Activated gamma-delta T cell (primary cell): ENCODE data around the gene CFAP92.

Experiments
- DNase-seq: peaks from one replicate; lab custom pipeline; 2025; lab: John Stamatoyannopoulos, UW

The CFAP92 gene

DNA sequence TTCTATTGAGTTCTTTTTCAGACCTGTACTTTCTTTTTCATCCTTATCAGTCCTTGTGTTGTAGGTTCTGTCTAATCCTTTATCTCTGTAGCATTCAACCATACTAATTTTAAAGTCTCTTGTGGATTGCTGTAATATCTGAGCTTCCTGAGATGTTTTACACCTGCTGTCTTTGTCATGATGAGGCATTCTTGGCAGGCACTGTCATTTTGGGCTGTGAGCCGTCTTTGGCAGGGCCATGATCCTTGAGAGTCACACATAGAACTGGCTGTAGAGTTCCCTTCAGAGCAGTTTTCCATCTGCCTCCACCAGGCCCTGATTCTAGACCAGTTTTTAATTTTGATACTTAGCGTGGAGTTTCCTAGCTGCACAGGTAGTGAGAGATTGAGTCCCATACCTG lies 13.9 kb upstream of the CFAP92 start:
- no peak for DNase-seq

DNA sequence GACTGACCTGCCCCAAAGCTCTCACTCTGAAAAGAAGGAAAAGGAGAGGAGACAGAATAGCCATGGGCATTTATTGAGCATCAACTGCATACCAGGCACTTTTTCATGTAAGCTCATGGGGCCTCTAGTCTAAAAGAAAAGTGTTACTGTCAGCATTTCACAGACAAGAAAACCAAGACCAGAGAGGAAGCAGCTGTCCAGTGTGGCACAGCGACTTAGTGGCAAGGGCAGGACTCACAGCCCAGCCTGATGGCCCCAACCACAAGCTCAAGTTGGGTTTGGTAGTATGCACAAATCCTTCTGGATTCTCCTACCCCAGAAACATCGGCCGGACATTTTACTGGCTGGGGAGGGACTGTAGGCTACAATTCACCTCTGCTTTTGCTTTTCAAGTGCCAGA lies 13.0 kb upstream of the CFAP92 start:
- DNase-seq, result no peak

DNA sequence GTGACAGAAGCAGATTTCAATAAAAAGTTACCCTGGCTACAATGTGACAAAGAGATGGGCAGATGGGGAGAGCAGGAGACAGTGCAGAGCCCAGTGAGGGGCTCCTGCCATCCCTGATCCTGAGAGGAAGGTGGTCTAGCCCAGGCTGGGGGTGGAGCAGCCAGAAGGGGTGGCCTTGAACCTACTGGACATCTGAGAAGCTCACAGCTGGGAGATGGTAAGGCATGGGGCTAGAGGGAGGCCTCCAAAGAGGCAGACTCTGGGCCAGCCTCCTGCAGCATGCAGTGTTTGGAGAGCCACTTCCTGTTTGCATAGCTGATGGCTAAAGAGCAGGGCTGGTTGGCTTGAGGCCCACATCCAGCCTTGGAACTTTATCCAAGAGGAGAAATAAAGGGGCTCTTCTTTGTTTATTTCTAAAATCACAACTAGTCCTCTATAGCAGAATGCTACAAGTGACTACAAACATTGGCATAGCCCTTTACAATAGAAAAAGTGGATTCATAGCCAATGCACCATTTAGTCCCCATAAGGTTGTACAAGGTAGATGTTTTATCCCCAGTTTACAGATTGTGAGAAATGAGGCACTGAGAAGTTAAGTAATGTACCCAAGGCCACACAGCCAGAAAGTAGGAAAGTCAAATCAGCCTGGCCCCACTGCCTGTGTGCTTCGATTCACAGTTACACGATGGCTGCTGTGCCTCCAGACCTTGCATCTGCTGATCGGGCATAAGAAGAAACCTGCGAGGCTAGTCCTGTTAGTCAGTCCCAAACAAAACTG lies 11.8 kb upstream of the CFAP92 start:
- DNase-seq, result no peak

DNA sequence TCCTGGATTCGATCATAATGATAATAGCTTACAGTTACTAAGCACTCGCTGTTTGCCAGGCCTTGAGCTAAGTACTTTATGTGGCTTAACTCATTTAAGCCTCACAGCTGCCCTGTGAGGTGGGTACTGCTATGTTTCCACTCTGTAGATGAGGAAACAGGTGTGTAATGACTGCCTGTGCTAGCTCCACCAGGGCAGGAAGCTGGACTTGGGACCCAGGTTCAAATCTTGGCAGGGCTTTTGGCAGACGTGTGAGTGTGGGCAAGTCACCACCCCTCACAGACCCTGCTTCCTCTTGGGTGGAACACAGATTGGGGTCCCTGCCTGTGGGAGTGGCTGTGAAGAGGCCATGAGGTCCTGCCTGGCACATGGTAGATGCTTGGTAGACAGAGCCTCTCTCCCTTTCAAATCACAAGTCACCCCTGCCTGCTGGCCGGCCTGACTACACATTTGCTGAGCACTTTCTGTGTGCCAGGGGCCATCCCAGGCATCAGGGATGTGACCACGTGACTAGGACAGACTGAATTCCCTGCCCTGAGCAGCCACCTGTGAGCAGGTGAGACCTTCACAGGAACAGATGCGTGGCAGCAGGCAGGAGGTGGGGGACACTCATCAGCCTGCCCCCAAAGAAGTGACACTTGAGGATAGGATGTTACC lies 10.9 kb upstream of the CFAP92 start:
- DNase-seq, result no peak

DNA sequence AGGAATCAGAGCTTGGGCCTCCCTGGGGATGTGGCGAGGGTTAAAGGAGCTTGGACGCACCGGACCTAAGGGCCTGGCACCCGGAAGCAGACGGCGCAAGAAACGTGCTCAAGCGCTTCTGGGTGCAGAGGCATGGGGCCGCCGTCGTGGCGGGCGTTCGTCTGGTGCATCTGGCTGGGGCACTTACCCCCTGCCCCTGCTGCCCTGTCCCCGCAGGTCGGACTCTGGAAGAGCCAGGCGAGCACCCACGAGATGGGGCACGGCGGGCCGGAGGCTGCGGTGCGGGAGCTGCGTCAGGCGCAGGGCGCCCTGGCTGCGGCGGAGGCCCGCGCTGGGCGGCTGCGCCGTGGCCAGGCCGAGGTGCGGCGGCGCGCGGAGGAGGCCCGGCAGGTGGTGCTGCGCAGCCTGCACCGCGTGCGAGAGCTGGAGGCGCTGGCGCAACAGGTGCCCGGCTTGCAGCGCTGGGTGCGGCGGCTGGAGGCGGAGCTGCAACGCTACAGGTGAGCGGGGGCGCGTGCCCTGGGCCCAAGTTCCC lies 9.8 kb upstream of the CFAP92 start:
- DNase-seq, result peak; percentile 21

DNA sequence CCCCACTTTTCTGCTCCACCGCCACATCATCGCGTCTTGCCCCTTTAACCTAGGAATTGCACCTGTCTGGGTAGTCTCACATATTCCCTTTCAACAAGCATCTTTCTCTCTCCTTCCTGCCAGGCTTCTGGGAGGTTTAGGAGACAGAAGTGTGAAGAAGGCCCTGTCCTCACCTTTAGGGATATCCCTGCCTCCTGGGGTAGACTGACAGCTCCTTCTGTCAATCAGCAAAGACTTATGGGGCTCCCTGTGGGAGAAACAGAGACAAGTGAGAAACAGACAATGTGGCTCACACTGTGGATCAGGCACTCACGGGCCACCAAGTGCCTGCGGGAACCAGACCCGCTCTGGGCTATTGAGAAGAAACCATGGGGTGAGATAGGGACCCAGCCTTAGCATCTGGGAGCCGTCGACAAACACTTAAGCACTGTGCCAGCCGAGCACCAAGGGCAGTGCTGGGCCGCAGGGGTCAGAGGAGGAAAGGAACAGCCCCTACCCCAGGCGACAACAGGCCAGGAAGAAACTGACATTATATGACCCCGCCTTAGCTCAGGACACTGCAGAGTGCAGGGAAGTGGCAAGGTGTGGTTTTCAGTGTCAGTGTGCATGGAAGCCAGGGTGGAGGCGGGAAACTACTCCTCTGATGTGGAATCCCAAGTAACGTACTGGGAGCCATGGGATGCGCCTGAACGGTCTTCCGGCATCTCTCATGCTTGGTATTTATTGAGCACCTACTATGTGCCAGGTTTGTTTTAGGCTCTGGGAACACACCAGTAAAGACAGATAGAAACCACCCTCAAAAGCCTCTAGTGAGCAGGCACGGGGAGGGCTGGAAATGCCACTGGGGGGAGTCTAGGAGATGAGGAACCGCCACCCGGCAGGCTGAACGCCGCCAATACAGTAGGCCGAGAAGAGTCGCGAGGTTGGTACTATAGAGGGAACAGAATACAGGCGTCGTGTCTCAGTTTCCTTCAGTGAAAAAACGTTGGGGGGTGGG lies 9.0 kb upstream of the CFAP92 start:
- no peak for DNase-seq

DNA sequence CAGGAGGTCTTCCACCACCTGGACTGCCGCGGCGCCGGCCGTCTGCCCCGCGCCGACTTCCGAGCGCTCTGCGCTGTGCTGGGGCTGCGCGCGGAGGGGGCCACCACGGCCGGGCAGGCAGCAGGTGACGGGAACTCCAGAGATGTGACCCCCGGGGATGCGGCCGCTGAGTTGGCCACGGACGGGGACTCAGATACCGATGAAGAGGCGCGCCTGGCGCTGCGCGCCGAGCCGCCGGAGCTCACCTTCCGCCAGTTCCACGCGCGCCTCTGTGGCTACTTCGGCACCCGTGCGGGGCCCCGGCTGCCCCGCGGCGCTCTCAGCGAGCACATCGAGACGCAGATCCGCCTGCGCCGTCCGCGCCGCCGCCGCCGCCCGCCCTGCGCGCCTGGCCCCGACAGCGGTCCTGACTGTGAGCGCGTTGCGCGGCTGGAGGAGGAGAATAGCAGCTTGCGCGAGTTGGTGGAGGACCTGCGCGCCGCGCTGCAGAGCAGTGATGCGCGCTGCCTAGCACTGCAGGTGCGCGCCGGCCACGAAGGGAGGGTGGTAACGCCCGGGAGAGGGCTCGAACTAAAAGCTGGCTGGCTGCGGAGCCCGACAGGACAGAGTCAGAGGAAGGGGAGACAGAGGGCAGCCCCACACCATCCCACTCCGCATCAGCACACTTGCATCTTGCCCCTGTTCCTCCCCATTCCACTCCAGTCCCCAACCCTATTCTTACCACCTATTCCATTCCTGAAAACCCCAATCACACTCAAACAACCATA lies 8.1 kb upstream of the CFAP92 start:
- no peak for DNase-seq

DNA sequence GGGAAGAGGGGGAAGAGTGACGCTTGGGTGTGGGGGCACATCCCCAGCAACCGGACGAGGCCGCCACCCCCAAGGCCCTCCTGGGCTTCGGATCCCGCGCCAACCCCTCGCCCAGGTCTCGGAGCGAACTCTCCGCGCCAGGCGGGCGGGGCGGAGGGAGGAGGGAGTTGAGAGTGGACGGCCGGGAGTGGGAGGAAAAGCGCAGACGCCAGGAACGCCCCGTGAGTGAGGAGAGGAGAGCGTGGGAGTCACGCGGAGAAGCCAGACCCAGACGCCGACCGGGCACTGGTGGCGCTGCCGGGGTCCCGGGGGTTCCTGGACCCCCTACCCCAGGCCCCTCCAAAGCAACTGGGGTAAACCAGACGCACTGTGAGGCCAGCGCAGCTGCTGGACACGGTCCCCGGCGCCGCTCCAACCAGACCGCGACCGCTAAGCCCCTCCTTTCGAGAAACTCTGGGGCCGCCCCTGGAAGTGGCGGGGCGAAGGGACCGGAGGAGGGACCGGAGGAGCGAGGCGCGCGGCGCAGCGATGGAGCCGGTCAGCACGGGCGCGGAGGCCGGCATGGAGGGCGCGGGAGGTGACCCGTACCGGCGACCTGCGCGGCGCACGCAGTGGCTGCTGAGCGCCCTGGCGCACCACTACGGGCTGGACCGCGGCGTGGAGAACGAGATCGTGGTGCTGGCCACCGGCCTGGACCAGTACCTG lies 7.4 kb upstream of the CFAP92 start, which contains the start of gene EFCC1:
Gene EFCC1 (plus strand): TSS at position 204 of the 705 bp plus-strand sequence. CDS start 325 bp downstream, at position 529.
- DNase-seq, result no peak

DNA sequence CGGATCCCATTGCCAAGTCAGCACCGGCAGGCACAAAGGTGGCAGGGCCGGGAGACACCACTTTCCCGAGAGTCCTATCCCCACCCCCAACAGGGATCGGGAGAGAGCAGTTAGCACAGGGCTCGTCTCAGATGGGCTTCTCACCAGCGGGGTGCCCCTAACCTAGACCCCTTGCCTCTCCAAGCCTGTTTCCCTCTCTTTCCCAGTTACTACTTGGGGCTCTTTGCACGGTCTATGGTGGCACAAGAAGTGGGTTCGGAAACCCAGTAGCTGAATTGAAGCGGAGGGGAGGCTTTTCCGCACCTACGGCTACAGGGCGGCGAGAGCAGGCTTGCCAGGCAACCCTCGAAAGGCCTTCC lies 6.8 kb upstream of the CFAP92 start:
- DNase-seq, result no peak

DNA sequence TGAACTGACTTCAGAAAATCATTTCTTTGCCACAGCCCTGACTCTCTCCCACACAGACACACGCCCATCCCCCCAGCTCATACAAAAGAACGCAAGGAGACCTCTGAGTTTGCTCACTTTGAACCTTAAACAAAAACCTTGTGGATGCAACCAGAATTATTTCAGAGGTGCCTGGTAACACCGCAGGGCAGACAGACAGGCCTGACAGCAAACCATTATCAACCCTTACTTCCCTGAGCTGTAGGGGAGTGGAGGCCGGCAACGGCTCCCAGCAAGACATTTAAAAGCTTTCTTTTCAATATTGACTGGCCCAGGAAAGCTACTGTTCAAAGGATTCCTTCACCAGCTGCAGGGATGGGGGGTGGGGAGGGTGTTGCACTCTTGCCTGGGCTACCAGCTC lies 5.2 kb upstream of the CFAP92 start:
- DNase-seq, result no peak

DNA sequence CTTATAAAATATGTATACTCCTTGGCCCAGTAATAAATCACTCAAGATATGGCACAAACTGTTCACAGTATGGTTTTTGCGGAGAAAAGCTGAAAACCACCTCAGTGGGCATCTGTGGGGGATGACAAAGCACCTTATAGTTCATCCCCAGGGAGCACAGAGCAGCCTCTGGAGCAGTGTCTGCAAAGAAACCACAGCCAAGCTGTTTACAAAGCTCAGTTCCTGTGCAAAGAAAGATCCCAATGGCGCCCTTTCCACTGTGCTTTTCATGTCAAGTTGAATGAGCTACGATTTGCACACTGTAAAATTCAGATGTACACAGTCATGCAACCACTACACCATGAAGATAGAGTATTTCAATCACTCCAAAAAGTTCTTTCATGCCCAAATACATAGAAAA lies 4.7 kb upstream of the CFAP92 start:
- no peak for DNase-seq

DNA sequence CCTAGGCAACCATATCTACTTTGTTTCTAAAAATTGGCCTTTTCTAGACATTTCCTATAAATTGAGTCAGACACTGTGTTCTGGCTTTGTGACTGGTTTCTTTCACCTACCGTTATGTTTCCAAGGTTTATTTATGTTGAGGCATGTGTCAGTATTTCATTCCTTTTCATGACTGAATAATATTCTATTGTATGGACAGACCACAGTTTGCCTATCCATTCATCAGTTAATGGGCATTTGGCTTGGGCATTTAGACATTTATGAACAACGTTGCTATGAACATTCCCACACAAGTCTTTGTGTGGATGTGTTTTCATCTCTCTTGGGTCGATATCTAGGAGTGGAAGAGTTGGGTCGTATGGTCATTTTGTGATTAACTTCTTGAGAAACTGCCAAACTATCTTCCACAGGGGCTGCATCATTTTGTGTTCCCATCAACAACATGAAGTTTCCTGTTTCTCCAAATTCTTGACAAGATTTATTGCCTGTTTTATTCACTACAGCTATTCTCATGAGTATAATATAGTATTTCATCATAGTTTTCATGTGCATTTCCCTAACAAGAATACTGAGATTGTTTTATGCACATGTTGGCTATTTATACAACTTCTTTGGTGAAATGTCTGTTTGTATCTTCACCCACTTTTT lies 3.7 kb upstream of the CFAP92 start:
- no peak for DNase-seq

DNA sequence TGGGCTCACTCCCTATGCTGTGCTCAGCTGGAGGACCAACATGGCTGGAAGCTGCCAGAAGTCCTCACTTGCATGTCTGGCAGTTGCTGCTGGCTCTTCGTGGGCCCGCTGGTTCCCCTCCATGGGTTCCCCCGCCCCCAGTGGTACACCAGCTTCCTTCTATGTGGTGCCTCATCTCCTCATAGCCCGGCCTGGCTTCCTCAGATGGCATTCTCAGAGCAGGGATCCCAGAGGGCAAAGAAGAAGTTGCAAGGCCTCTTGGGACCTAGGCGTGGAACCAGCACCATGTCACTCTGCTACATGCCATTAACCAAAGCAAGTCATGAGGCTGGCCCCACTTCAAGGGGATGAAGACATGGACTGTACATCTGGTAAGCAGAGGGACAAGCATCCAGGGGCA lies 2.9 kb upstream of the CFAP92 start:
- no peak for DNase-seq

DNA sequence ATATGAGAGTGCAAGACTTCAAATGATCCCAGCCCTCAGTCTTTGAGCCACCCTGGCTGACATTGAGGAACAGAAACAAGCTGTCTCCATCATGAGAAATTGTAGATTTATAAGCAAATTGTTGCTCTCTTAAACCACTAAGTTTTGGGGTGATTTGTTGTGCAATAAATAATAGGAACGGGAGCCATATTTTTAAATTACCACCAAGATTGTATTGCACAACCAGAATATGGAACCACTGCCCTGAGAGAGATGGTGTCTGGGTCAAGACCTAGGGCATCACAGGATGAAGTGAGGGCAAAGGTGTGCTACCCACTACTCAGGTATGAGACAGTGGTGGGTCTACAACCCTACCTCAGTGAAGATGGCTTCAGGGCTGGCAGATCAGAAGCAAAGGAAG lies 2.3 kb upstream of the CFAP92 start:
- no peak for DNase-seq

DNA sequence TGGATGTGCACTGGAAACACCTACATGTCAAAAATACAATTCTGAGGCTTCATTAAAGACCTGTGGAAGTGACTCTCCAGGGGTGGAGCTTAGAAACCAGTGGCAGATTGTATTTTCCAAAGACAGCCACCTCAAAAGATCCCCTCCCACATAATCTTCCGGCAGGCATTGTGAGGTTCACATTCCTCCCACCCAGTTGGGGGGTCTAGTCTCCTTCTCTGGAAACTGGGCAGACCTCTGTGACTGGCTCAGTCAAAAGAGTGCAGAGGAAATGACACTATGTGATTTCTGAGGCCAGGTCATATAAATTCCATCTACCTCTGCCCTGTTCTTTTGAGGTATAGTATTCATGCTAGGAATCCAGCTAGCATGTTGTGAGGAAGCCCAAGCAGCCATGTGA lies 1.9 kb upstream of the CFAP92 start:
- DNase-seq, result no peak

DNA sequence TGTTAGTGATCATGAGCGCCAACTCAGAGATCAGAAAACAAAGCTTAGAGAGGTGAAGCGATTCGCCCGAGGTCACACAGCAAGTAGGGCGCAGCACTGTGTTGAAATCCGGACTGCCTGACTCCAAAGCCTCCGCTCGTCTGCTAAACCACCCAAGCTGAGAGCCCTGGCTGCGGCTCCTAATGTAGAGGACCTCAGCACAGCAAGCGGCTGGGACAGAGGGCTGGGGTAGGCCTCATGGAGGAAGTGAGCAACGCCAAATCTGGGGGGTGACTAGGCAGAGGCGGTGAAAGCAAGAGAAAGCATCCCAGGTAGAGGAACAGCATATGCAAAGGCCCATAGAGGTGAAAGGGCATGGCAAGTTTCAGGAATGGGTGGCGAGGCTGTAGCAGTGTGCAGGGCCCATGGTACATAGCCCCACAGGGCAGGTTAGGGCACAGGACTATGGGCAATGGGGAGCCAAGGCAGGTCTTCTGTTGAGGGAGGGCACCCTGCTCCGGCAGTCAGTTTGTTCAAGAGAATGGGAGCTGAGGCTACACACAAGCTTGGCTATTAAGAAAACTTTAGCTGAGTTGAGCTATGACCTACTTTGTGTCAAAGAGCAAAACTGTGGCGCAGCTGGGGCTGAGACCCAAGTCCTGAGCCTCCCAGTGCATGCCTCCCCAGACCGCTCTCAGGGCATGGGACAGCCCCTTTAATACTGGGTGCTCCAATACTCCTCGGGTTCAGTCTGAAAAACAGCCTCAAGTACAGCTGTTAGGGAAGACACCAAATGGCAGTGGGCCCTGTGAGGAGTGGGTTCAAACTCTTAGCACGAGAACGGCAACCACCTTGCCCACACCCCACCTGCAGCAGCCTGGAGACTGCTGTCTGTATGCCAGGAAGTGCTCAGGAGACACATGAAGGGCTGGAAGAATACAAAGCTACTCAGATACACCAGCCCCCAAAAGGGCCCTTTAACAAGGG lies 988 bp upstream of the CFAP92 start:
- DNase-seq, result no peak

DNA sequence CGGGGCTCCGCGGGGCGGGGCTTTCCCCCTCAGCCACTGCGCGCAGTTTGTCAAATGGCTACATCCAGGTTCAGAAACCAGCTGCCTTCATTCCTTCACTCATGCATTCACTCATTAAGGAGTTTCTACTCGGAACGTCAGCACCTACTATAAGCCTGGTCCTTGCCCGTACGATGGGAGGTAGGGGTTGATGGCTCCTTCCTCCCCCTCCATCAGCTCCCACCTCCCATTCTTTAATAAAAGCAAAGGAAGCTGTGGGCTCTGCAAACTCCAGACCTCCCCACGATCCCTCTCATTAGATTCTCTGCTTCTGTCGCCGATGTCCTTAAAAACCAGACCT lies 267 bp upstream of the CFAP92 start:
- no peak for DNase-seq

DNA sequence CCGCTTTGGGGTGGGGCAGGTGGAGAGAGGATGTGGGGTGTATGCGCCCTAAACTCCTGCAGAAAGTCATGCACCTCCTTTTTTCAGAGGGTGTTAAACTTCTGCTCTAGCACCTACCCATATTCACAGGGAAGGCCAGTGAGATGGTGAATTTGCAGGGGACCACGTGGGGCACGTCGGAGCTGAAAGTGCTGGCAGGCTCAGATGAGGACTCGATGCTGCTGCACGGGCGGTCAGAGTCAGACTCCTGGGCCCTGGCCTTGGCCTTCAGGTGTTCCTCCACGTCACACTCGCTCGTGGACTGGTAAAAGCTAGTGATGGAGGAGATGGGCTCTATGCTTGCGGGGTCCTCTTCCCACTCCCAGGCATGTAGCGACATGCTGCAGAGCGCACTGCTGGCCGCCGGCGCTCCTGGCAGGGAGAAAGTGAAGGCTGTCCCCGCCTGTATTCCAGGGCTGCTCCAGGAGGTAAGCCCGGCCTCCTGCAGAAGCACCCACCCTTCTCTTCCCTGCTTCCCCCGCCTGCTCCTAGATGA lies 883 bp downstream of the CFAP92 start:
- DNase-seq, result no peak

DNA sequence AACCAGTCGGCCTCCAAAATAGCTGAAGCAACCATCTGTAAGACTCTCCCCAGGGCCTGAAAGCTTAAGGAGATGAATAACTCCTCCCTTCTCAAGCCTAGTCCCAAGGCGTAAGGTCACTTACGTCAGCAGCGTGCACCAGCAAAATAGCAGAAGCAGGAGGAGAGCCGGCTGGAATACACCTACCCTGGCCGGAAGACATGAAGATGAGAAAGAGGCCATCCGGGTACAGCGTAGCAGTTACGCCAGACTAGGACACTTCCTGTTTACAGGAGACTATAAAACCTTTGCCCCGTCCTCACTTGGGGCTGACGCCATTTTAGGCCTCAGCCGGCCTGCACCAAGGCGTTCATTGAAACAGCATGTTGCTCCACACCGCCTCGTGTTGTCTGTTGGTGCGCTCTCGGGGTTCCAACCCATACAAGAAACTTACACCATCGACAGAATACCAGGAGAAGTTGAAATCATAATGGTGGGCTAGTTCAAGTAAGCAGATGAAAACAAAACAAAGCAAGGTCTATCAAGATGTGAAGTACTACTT lies 2.5 kb downstream of the CFAP92 start:
- no peak for DNase-seq
